Breast epithelium (tissue), 4 donors: ENCODE data around the gene ANKRD44. TPM values are rescaled to one million over a fixed set of nuclear protein-coding genes. Genes with fewer than 3 reads are reported as not detected.

Source experiments
- DNase-seq, 2 donors: peaks; one replicate each; pipeline ENCODE4 v3.0.0-alpha.2; 2019; ENCODE audit warnings: low spot score in 2 of 2
- H3K27ac ChIP-seq, 2 donors: fragments of 200-600 bp; sonication (generic) in 1 of 2; one replicate each; pipeline ENCODE4 v1.5.1; 2016 to 2019; ENCODE audit warnings: mild to moderate bottlenecking in 1 of 2
- H3K27me3 ChIP-seq, 2 donors: fragments of 200-600 bp; sonication (generic) in 1 of 2; one replicate each; pipeline versions ENCODE4 v1.5.1 to v1.6.0; 2017 to 2019; ENCODE audit warnings: control low read depth in 1 of 2, mild to moderate bottlenecking in 1 of 2
- H3K36me3 ChIP-seq: fragments of 200-600 bp; one replicate; pipeline ENCODE4 v1.5.1; 2019
- H3K4me1 ChIP-seq, 2 donors: fragments of 200-600 bp; sonication (generic); one replicate each; pipeline ENCODE4 v1.5.1; 2016 to 2019; ENCODE audit warnings: control low read depth in 1 of 2
- H3K4me3 ChIP-seq, 3 donors: fragments of 200-600 bp; sonication (generic); 1 replicate in 2 of 3; 2 replicates in 1 of 3; pipeline ENCODE4 v1.5.1; 2016 to 2019; ENCODE audit warnings: mild to moderate bottlenecking in 3 of 3, moderate library complexity in 2 of 3
- H3K9me3 ChIP-seq, 2 donors: fragments of 200-600 bp; sonication (generic) in 1 of 2; one replicate each; pipeline ENCODE4 v1.5.1; 2016 to 2019; ENCODE audit warnings: control low read depth in 1 of 2
- POLR2A ChIP-seq: fragments of 450-650 bp; IDR thresholded peaks from one replicate; pipeline ENCODE4 v1.6.1; 2016; ENCODE audit warnings: antibody characterized with exemption, mild to moderate bottlenecking, moderate library complexity
- POLR2AphosphoS5 ChIP-seq, 3 donors: sonication (generic); formaldehyde crosslinking; IDR thresholded peaks; one replicate each; pipeline ENCODE4 v1.6.1; 2017; ENCODE audit warnings: antibody characterized with exemption in 3 of 3
- intact Hi-C: fragments of 100-400 bp; cut with DNase I; formaldehyde crosslinking; loops from one replicate; pipeline ENCODE4 v1.15.1; 2023; ENCODE audit warnings: low total_unique reads
- total RNA-seq, 3 donors: library from RNA; depleted of rRNA; stranded (reverse); fragments of >200 nt; gene quantifications; one replicate each; pipeline ENCODE4 v1.1.0, GENCODE V29; 2016
- TF ChIP-seq, protein P1 (sequence below), 3 donors: fragments of 450-650 bp; IDR thresholded peaks; one replicate each; pipeline ENCODE4 v1.5.1; 2016 to 2017; ENCODE audit warnings: antibody characterized with exemption in 3 of 3, mild to moderate bottlenecking in 3 of 3, moderate library complexity in 3 of 3

ANKRD44 gene
- total RNA-seq, 3 donors from 2014 or later: 18.0 to 41.3 (median 19.9) TPM

- Histone ChIP-seq H3K4me1 (no peaks in the 10 kb centered on the region), H3K9me3 (no peaks in the 10 kb centered on the region), H3K36me3 (no peaks in the 10 kb centered on the region), H3K4me3 (no peak overlapping the region), H3K27ac (no peak overlapping the region), H3K27me3 (no peaks in the 10 kb centered on the region)
- no peak for DNase-seq
- TF ChIP-seq, protein P1, sequence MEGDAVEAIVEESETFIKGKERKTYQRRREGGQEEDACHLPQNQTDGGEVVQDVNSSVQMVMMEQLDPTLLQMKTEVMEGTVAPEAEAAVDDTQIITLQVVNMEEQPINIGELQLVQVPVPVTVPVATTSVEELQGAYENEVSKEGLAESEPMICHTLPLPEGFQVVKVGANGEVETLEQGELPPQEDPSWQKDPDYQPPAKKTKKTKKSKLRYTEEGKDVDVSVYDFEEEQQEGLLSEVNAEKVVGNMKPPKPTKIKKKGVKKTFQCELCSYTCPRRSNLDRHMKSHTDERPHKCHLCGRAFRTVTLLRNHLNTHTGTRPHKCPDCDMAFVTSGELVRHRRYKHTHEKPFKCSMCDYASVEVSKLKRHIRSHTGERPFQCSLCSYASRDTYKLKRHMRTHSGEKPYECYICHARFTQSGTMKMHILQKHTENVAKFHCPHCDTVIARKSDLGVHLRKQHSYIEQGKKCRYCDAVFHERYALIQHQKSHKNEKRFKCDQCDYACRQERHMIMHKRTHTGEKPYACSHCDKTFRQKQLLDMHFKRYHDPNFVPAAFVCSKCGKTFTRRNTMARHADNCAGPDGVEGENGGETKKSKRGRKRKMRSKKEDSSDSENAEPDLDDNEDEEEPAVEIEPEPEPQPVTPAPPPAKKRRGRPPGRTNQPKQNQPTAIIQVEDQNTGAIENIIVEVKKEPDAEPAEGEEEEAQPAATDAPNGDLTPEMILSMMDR (IDR thresholded peaks at IDR 0.05): no peak
- TF ChIP-seq POLR2A: no peak
- no peak for TF ChIP-seq POLR2AphosphoS5 (IDR thresholded peaks at IDR 0.05)
- intact Hi-C loops: no loop called here
Measured at GRCh38 chr2:197254776-197255530, 55.6 kb downstream of the ANKRD44 start.

GRCh38 chr2:197251576-197251975 lies 59.0 kb downstream of the ANKRD44 start:
- intact Hi-C loops: no loop called here

DNA sequence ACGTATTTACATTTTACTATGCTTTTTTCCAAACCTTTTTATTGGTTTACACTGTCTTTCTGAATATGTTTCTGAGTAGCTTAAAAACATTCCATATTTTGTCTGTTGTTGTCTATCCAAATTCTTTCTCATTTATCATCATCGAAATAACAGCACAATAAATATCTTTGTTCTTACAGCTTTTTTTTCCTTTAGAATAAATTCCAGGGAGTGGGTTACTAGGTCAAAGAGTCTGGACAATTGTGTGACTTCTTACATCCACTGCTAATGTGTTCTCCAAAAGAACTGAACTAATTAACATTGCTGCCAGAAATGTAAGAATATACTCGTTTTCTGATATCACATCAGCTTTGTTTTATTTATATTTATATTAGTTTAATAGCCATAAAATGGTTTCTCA lies 59.4 kb downstream of the ANKRD44 start:
- H3K36me3 ChIP-seq: no peaks in the 10 kb centered on the region
- no peaks in the 10 kb centered on the region for H3K4me1 ChIP-seq
- DNase-seq: no peak
- no peaks in the 10 kb centered on the region for H3K27me3 ChIP-seq
- no peak overlapping the region for H3K27ac ChIP-seq
- intact Hi-C loops: no loop called here
- no peak overlapping the region for H3K4me3 ChIP-seq
- TF ChIP-seq, protein P1 (IDR thresholded peaks at IDR 0.05): no peak
- no peak for TF ChIP-seq POLR2A
- no peak for TF ChIP-seq POLR2AphosphoS5 (IDR thresholded peaks at IDR 0.05)
- H3K9me3 ChIP-seq: no peaks in the 10 kb centered on the region

More at GRCh38 chr2:197251576-197251975, 59.0 kb downstream of the ANKRD44 start:
- TF ChIP-seq POLR2A: no peak
- no peak for TF ChIP-seq POLR2AphosphoS5 (IDR thresholded peaks at IDR 0.05)
- TF ChIP-seq, protein P1 (IDR thresholded peaks at IDR 0.05): no peak
- Histone ChIP-seq H3K4me1 (no peaks in the 10 kb centered on the region), H3K27me3 (no peaks in the 10 kb centered on the region), H3K27ac (no peak overlapping the region), H3K9me3 (no peaks in the 10 kb centered on the region), H3K4me3 (no peak overlapping the region), H3K36me3 (no peaks in the 10 kb centered on the region)
- DNase-seq: no peak

GRCh38 chr2:197250084-197250397 lies 60.5 kb downstream of the ANKRD44 start:
- TF ChIP-seq, protein P1 (IDR thresholded peaks at IDR 0.05): no peak
- no peak for TF ChIP-seq POLR2A
- TF ChIP-seq POLR2AphosphoS5 (IDR thresholded peaks at IDR 0.05): no peak
- no peaks in the 10 kb centered on the region for H3K36me3 ChIP-seq
- H3K4me3 ChIP-seq: no peak overlapping the region
- H3K4me1 ChIP-seq: no peaks in the 10 kb centered on the region
- no peak for DNase-seq
- no peaks in the 10 kb centered on the region for H3K9me3 ChIP-seq
- H3K27me3 ChIP-seq: no peaks in the 10 kb centered on the region
- H3K27ac ChIP-seq: no peak overlapping the region
- intact Hi-C loops: no loop called here

GRCh38 chr2:197249381-197250083 lies 61.0 kb downstream of the ANKRD44 start:
- Histone ChIP-seq H3K36me3 (no peaks in the 10 kb centered on the region), H3K4me3 (no peak overlapping the region), H3K4me1 (no peaks in the 10 kb centered on the region), H3K9me3 (no peaks in the 10 kb centered on the region), H3K27me3 (no peaks in the 10 kb centered on the region), H3K27ac (no peak overlapping the region)
- TF ChIP-seq POLR2AphosphoS5 (IDR thresholded peaks at IDR 0.05) (no peak), POLR2A (no peak)
- TF ChIP-seq, protein P1 (IDR thresholded peaks at IDR 0.05): no peak
- no peak for DNase-seq
- intact Hi-C loops: no loop called here
